HepG2 (cell line): ENCODE data around the gene HLF. TPM values are rescaled to one million over a fixed set of nuclear protein-coding genes. Genes with fewer than 3 reads are reported as not detected.

Experiments
- ATF7 ChIP-seq, 2 experiments: fragments of 450-650 bp in 1 of 2; sonication (generic) in 1 of 2; formaldehyde crosslinking in 1 of 2; IDR thresholded peaks; 2 replicates each; pipeline versions ENCODE4 v1.4.0 to v1.6.1; 2016 to 2020; ENCODE audit warnings: antibody characterized with exemption in 1 of 2, mild to moderate bottlenecking in 1 of 2, missing genetic modification reagents in 1 of 2
- CCDC6 ChIP-seq: sonication (generic); formaldehyde crosslinking; IDR thresholded peaks from 2 replicates; pipeline ENCODE4 v1.8.1; 2022; ENCODE audit warnings: mild to moderate bottlenecking, missing genetic modification reagents, moderate library complexity
- CEBPG ChIP-seq: IDR thresholded peaks from 2 replicates; pipeline ENCODE4 v1.6.1; 2016
- EED ChIP-seq: sonication (generic); formaldehyde crosslinking; IDR thresholded peaks from 2 replicates; pipeline ENCODE4 v1.5.0; 2020; ENCODE audit warnings: mild to moderate bottlenecking, missing genetic modification reagents
- GMEB2 ChIP-seq: IDR thresholded peaks from 2 replicates; pipeline ENCODE4 v1.6.1; 2016; ENCODE audit warnings: missing biosample characterization, missing genetic modification reagents, low read depth
- KDM2A ChIP-seq: sonication (generic); formaldehyde crosslinking; IDR thresholded peaks from 2 replicates; pipeline ENCODE4 v1.4.0; 2020; ENCODE audit warnings: low read depth, missing genetic modification reagents, borderline replicate concordance
- LCORL ChIP-seq, 2 experiments: fragments of 450-650 bp in 1 of 2; sonication (generic) in 1 of 2; formaldehyde crosslinking in 1 of 2; IDR thresholded peaks; 2 replicates each; pipeline versions ENCODE4 v1.5.0 to v1.6.1; 2017 to 2020; ENCODE audit warnings: antibody characterized with exemption in 1 of 2, missing genetic modification reagents in 1 of 2
- MXD1 ChIP-seq: sonication (generic); formaldehyde crosslinking; IDR thresholded peaks from 2 replicates; pipeline ENCODE4 v1.4.0; 2020; ENCODE audit warnings: mild to moderate bottlenecking, missing genetic modification reagents
- NRL ChIP-seq: sonication (generic); formaldehyde crosslinking; IDR thresholded peaks from 2 replicates; pipeline ENCODE4 v1.5.0; 2020; ENCODE audit warnings: missing genetic modification reagents, mild to moderate bottlenecking, moderate library complexity, borderline replicate concordance
- RBM39 ChIP-seq: fragments of 200-400 bp; formaldehyde crosslinking; IDR thresholded peaks from one replicate; pipeline ENCODE4 v1.6.1; 2018; ENCODE audit warnings: antibody characterized with exemption, mild to moderate bottlenecking, low read depth, low read length; ENCODE audit not compliant: poor library complexity, severe bottlenecking
- REXO4 ChIP-seq: sonication (generic); formaldehyde crosslinking; IDR thresholded peaks from 2 replicates; pipeline ENCODE4 v1.8.0; 2022; ENCODE audit warnings: missing genetic modification reagents, mild to moderate bottlenecking, borderline replicate concordance
- SRSF4 ChIP-seq: fragments of 200-400 bp; formaldehyde crosslinking; IDR thresholded peaks from one replicate; pipeline ENCODE4 v1.6.1; 2018; ENCODE audit warnings: mild to moderate bottlenecking, low read depth, low read length, moderate library complexity; ENCODE audit not compliant: poor library complexity, severe bottlenecking
- TCF7 ChIP-seq: sonication (generic); IDR thresholded peaks from 2 replicates; pipeline ENCODE4 v1.6.1; 2016; ENCODE audit warnings: antibody characterized with exemption, low read depth
- ZBTB37 ChIP-seq: sonication (generic); formaldehyde crosslinking; IDR thresholded peaks from 2 replicates; pipeline ENCODE4 v1.4.0; 2020; ENCODE audit warnings: mild to moderate bottlenecking, missing genetic modification reagents
- ZNF24 ChIP-seq: fragments of 450-650 bp; IDR thresholded peaks from 2 replicates; pipeline ENCODE4 v1.6.1; 2017; ENCODE audit warnings: antibody characterized with exemption, mild to moderate bottlenecking
- ZNF251 ChIP-seq: sonication (generic); formaldehyde crosslinking; IDR thresholded peaks from 2 replicates; pipeline ENCODE4 v1.9.0; 2021; ENCODE audit warnings: mild to moderate bottlenecking, missing genetic modification reagents
- ZNF629 ChIP-seq: sonication (generic); formaldehyde crosslinking; conservative IDR thresholded peaks from 2 replicates; pipeline ENCODE4 v1.5.0; 2020; ENCODE audit warnings: missing genetic modification reagents
- ZNF724P ChIP-seq: sonication (generic); formaldehyde crosslinking; IDR thresholded peaks from 2 replicates; pipeline ENCODE4 v1.8.0; 2022; ENCODE audit warnings: missing genetic modification reagents, borderline replicate concordance
- polyA plus RNA-seq, 8 experiments: library from polyadenylated mRNA; depleted of rRNA in 3 of 8; stranded (reverse) in 7 of 8; unstranded in 1 of 8; fragments of >200 nt; fragmentation: Illumina TruSeq in 4 of 8; extraction: Trizol in 4 of 8; gene quantifications; 2 replicates each; pipeline versions ENCODE4 v1.2.1 to v1.2.3, GENCODE V29; 2011 to 2016; ENCODE audit warnings: low read depth in 4 of 8, missing spikeins in 1 of 8, mixed read lengths in 1 of 8; ENCODE audit not compliant: insufficient read depth in 1 of 8
- total RNA-seq, 5 experiments: library from RNA; depleted of rRNA; stranded (reverse); fragments of >200 nt; fragmentation: Illumina TruSeq; extraction: Trizol; gene quantifications; 2 replicates each; pipeline ENCODE4 v1.2.3, GENCODE V29; 2016; ENCODE audit warnings: low read depth in 1 of 5
- TF ChIP-seq, protein P1 (sequence below): fragments of 450-650 bp; IDR thresholded peaks from 2 replicates; pipeline ENCODE4 v1.6.1; 2017
- TF ChIP-seq, protein P2 (sequence below): sonication (generic); formaldehyde crosslinking; IDR thresholded peaks from 2 replicates; pipeline ENCODE4 v1.5.1; 2020; ENCODE audit warnings: mild to moderate bottlenecking, missing genetic modification reagents, moderate library complexity
- TF ChIP-seq, protein P3 (sequence below): sonication (generic); formaldehyde crosslinking; IDR thresholded peaks from 2 replicates; pipeline ENCODE4 v1.5.0; 2020; ENCODE audit warnings: missing genetic modification reagents

The HLF gene
- total and polyA plus RNA-seq, 2 of the 13 experiments (the other 11 are each of a cell fraction or from before 2014, with no cell fraction given): 202 to 346 TPM

DNA sequence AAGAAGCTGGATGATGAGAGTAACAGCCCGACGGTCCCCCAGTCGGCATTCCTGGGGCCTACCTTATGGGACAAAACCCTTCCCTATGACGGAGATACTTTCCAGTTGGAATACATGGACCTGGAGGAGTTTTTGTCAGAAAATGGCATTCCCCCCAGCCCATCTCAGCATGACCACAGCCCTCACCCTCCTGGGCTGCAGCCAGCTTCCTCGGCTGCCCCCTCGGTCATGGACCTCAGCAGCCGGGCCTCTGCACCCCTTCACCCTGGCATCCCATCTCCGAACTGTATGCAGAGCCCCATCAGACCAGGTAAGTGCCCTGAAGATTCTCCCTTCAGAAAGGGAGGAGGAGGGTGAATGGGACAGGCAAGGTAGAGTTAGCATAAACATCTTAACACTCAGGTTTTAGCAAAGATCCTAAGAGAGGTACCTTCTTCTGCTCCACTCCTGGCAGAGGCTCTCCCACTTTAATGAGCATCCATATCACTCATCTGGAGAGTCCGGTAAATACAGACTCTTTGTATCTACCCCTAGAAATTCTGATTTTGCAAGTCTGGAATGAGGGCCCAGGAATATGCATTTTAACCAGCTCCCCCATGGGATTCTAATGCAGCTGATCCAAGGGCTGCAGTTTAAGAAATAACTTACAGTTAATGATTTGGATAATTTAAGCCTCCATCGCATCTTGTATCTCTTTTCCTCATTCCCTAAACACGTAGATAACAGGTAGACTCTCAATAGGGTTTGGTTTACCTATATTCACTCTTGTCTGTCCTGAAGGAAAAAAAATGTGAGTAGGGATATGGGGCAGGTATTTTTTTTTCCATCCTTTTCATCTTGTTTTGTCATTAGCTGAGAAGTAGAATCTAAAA lies 3.3 kb downstream of the HLF start (continued):
- TF ChIP-seq ZBTB37 (CRISPR knock-in tag) (no peak), TCF7 (no peak; the same call in 1 of the 2 replicates), ZNF24 (no peak), MXD1 (CRISPR knock-in tag) (no peak), ZNF724P (CRISPR knock-in tag) (no peak), LCORL (IDR thresholded peaks at IDR 0.05) (no peak), LCORL (CRISPR knock-in tag; IDR thresholded peaks at IDR 0.05) (no peak), KDM2A (CRISPR knock-in tag) (no peak), GMEB2 (CRISPR knock-in tag) (no peak), SRSF4 (no peak), CCDC6 (no peak), REXO4 (no peak), ATF7 (IDR thresholded peaks at IDR 0.05) (no peak), ATF7 (CRISPR knock-in tag; IDR thresholded peaks at IDR 0.05) (no peak), RBM39 (peak; percentile 65), CEBPG (no peak), ZNF251 (no peak), ZNF629 (CRISPR knock-in tag) (no peak; the same call in 1 of the 2 replicates), NRL (CRISPR knock-in tag) (peak; percentile 42; the same call in 1 of the 2 replicates), EED (CRISPR knock-in tag) (no peak)
- TF ChIP-seq, protein P1, sequence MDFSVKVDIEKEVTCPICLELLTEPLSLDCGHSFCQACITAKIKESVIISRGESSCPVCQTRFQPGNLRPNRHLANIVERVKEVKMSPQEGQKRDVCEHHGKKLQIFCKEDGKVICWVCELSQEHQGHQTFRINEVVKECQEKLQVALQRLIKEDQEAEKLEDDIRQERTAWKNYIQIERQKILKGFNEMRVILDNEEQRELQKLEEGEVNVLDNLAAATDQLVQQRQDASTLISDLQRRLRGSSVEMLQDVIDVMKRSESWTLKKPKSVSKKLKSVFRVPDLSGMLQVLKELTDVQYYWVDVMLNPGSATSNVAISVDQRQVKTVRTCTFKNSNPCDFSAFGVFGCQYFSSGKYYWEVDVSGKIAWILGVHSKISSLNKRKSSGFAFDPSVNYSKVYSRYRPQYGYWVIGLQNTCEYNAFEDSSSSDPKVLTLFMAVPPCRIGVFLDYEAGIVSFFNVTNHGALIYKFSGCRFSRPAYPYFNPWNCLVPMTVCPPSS: no peak
- TF ChIP-seq, protein P2, sequence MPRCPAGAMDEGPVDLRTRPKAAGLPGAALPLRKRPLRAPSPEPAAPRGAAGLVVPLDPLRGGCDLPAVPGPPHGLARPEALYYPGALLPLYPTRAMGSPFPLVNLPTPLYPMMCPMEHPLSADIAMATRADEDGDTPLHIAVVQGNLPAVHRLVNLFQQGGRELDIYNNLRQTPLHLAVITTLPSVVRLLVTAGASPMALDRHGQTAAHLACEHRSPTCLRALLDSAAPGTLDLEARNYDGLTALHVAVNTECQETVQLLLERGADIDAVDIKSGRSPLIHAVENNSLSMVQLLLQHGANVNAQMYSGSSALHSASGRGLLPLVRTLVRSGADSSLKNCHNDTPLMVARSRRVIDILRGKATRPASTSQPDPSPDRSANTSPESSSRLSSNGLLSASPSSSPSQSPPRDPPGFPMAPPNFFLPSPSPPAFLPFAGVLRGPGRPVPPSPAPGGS (CRISPR knock-in tag): no peak
- TF ChIP-seq, protein P3, sequence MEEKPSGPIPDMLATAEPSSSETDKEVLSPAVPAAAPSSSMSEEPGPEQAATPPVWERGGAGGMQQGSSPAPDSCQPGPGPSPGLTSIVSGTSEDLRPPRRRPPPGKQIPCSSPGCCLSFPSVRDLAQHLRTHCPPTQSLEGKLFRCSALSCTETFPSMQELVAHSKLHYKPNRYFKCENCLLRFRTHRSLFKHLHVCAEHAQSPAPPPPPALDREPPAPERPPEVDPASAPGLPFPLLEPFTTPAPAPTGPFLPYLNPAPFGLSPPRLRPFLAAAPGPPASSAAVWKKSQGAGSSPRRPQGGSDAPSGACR (CRISPR knock-in tag): no peak
